Epithelial cell of esophagus (primary cell): ENCODE data around the gene TRERF1.

ENCODE experiments used
- DNase-seq: peaks from one replicate; pipeline ENCODE4 v3.0.0; 2010; ENCODE audit warnings: low read depth
- H3K4me3 ChIP-seq: 2 replicates; pipeline ENCODE4 v1.5.1; 2011; ENCODE audit warnings: mild to moderate bottlenecking, low read length, control low read depth
- TF ChIP-seq, protein P1 (sequence below): IDR thresholded peaks from 2 replicates; pipeline ENCODE4 v1.5.1; 2011; ENCODE audit warnings: low read depth, mild to moderate bottlenecking, low read length, control low read depth, inconsistent platforms; ENCODE audit not compliant: insufficient read depth; ENCODE audit errors: missing control alignments

Gene TRERF1

DNA sequence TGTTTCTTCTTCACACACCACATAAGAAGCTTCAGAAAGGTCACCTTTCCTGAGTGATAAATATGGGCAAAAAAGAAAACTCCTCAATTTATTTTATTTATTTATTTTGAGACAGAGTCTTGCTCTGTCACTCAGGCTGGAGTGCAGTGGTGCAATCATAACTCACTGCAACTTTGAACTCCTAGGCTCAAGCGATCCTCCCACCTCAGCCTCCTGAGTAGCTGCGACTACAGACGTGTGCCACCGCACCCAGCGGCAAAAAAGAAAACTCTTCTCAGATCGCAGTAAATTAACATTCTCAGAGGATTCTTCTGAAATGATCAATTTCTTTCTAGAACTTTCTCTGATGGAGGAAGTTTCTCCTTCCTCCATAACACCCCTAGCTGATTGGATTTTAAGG lies 111.2 kb downstream of the TRERF1 start:
- DNase-seq = no peak
- H3K4me3 ChIP-seq = no peak overlapping the region
- TF ChIP-seq, protein P1, sequence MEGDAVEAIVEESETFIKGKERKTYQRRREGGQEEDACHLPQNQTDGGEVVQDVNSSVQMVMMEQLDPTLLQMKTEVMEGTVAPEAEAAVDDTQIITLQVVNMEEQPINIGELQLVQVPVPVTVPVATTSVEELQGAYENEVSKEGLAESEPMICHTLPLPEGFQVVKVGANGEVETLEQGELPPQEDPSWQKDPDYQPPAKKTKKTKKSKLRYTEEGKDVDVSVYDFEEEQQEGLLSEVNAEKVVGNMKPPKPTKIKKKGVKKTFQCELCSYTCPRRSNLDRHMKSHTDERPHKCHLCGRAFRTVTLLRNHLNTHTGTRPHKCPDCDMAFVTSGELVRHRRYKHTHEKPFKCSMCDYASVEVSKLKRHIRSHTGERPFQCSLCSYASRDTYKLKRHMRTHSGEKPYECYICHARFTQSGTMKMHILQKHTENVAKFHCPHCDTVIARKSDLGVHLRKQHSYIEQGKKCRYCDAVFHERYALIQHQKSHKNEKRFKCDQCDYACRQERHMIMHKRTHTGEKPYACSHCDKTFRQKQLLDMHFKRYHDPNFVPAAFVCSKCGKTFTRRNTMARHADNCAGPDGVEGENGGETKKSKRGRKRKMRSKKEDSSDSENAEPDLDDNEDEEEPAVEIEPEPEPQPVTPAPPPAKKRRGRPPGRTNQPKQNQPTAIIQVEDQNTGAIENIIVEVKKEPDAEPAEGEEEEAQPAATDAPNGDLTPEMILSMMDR = no peak

DNA sequence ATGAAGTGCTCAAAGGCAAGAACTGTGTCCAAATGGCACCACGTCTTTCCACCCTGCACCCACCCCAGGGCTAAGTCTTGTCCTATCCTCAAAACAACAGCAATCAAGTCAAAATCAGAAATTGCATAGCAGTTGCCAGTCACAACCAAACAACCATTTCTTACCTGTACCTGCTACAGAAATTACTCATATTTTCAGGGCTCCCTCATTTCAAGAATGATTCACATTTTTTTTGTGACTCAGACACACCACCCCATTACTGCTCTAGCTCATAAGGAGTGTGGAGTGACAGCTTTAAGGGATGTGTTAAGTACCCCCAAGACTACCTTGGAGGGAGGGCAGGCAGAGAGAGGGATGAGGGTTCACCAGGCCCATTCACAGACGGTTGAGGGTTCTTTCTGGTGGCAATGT lies 111.7 kb downstream of the TRERF1 start:
- TF ChIP-seq, protein P1 = no peak
- DNase-seq = peak; percentile 89
- H3K4me3 ChIP-seq = no peak overlapping the region

DNA sequence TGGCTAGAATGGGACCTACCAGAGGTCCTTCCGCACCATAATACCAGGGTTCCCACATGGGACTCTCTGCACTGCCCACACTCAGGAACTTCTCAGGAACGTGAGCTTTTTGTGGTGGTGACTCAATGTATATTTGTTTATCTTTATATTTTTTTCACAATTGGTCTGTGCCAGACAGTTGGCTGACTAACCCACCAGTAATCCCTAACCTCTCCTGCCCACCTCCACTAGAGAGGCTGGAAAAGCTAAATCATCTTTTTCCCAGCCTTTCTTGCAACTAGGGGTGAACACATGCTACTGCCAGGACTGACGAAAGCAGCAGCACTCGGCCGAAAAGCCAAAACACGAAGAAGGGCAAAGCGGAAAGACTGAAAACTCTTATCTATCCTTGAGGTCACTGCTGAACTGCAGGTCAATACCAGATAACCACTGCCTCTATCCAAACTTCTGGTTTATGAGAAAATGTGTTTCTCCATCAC lies 112.9 kb downstream of the TRERF1 start:
- TF ChIP-seq, protein P1 = no peak
- no peak overlapping the region for H3K4me3 ChIP-seq
- DNase-seq = peak; percentile 95

DNA sequence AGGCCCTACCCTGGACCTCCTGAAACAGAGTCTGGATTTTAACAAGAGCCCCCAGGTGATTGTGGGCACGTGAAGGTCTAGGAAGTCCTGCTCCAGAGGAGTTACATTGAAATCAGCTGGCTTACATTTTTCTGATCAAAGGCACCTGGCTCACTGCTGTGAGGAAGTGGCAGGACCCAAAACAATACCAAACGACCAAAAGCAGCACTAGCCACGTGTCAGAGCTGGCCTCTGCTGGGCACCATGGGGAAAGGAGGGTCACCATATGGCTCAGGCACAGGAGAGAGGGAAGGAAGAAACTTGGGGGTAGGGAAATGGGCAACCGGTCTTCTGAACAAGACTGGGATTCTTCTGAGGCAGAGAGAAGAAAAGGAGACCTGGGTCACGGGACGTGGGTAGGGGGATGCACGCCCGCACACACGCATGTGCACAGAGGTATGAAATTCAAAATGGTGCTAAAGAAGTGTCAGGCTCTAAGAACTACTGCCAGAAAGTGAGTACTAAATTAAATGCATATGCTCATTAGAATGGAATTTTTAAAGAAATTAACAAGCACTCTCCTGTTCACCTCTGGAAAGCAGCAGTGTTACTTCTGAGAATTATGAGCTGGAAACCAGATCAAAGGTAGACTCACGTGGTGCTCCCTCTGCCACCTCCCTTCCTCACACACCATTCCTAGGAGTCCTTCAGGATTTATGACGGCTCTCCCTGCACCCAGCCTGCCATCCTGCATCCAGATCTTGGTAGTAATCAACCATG lies 113.6 kb downstream of the TRERF1 start:
- H3K4me3 ChIP-seq = no peak overlapping the region
- DNase-seq = no peak
- TF ChIP-seq, protein P1 = no peak

DNA sequence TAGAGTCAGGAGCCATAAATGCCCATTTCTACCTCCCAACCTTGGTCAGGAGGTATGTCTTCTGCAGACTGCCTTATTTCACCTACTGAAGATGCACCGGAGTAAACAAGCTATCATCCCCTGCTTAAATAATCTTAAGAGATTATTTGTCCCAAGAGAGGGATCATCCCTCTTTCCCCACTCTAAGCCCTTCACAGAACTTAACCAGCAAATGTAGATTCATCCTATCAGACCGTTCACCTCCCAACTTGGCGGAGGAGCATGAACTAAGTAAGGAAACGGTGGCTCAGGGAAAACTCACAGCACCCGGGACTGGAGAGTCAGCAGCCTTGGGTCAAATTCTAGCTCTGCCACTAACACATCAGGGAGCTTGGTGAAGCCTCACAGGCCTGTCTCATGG lies 115.3 kb downstream of the TRERF1 start:
- TF ChIP-seq, protein P1 = no peak
- no peak overlapping the region for H3K4me3 ChIP-seq
- no peak for DNase-seq

DNA sequence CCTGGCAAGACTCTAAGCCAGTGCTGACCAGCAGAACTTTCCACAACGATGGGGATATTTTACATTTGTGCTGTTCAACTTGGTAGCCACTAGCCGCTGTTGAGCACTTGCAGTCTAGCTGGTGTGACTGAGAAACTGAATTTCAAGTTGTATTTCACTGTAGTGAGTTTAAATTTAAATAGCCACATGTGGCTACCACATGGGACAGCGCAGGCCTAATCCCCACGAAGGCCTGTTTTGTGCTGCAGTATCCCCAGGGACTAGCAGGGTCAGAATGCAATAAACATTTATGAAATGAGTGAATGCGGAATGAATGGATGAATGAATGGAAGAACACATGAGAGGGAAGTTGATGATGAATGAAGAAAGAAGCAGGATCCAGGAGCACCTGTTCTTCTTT lies 115.8 kb downstream of the TRERF1 start:
- DNase-seq = no peak
- TF ChIP-seq, protein P1 = no peak
- no peak overlapping the region for H3K4me3 ChIP-seq

DNA sequence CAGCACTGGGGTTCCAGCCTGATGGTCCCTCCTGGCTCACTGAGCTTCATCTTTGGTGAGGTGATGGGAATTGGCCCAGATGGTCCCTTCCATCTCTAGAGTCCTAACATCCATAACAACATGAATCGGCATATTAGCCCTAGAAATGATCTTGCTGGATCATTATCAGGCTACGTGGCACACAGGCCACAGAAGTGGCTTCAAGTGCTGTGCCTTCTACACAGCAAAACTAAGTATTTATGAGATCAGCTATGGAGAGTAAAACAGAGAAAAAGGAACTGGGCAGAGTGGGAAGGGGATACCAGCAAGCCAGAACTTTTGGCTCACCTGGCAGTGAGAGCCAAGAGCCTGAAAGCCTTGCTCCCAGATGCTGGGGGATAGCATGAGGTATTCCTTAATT lies 116.9 kb downstream of the TRERF1 start:
- H3K4me3 ChIP-seq = no peak overlapping the region
- TF ChIP-seq, protein P1 = no peak
- DNase-seq = no peak
